Esophagus muscularis mucosa (tissue), 4 donors: Measurements from ENCODE around the gene MSMB. TPM values are rescaled to one million over a fixed set of nuclear protein-coding genes. Genes with fewer than 3 reads are reported as not detected.
"Not testable (repeated sequence)": the region's sequence is repeated elsewhere in the genome, so short reads cannot be mapped to it uniquely, and the experiment has no call there.

Experiments
- DNase-seq: peaks from one replicate; pipeline ENCODE4 v3.0.0-alpha.2; 2017; ENCODE audit errors: extremely low spot score
- H3K27ac ChIP-seq, 4 donors: fragments of 200-600 bp; sonication (generic); replicated peaks in 1 of 4; 1 replicate in 3 of 4; 2 replicates in 1 of 4; pipeline ENCODE4 v1.5.1; 2016 to 2019; ENCODE audit warnings: mild to moderate bottlenecking in 1 of 4
- H3K27me3 ChIP-seq, 4 donors: fragments of 200-600 bp; sonication (generic); one replicate each; pipeline versions ENCODE4 v1.5.1 to v1.6.0; 2016 to 2019
- H3K36me3 ChIP-seq, 4 donors: fragments of 200-600 bp; sonication (generic); one replicate each; pipeline ENCODE4 v1.5.1; 2016 to 2019
- H3K4me1 ChIP-seq, 4 donors: fragments of 200-600 bp; sonication (generic); one replicate each; pipeline ENCODE4 v1.5.1; 2016 to 2019
- H3K4me3 ChIP-seq, 4 donors: fragments of 200-600 bp; sonication (generic); 1 replicate in 2 of 4; 2 replicates in 2 of 4; pipeline ENCODE4 v1.5.1; 2016 to 2019; ENCODE audit warnings: mild to moderate bottlenecking in 4 of 4, moderate library complexity in 1 of 4
- H3K9me3 ChIP-seq, 4 donors: fragments of 200-600 bp; sonication (generic); 1 replicate in 3 of 4; 2 replicates in 1 of 4; pipeline ENCODE4 v1.5.1; 2016 to 2019
- CTCF ChIP-seq, 3 experiments: fragments of 200-600 bp in 2 of 3; fragments of 450-650 bp in 1 of 3; sonication (generic) in 2 of 3; IDR thresholded peaks; one replicate each; pipeline ENCODE4 v1.5.1; 2017 to 2019; ENCODE audit warnings: antibody characterized with exemption in 3 of 3, mild to moderate bottlenecking in 2 of 3, moderate library complexity in 1 of 3
- EP300 ChIP-seq: sonication (generic); formaldehyde crosslinking; IDR thresholded peaks from one replicate; pipeline ENCODE4 v1.6.1; 2017; ENCODE audit warnings: antibody characterized with exemption
- POLR2A ChIP-seq: fragments of 450-650 bp; IDR thresholded peaks from one replicate; pipeline ENCODE4 v1.6.1; 2017; ENCODE audit warnings: antibody characterized with exemption, moderate library complexity, mild to moderate bottlenecking, low read depth
- POLR2AphosphoS5 ChIP-seq, 2 donors: sonication (generic); formaldehyde crosslinking; IDR thresholded peaks; one replicate each; pipeline ENCODE4 v1.6.1; 2017; ENCODE audit warnings: antibody characterized with exemption in 2 of 2
- WGBS: methylation state at CpG from one replicate; pipeline ENCODE4 v1.1.5; 2018; 5-methylcytosine and 5-hydroxymethylcytosine counted together
- intact Hi-C: fragments of 100-400 bp; cut with DNase I; formaldehyde crosslinking; loops from one replicate; pipeline ENCODE4 v1.15.1; 2023
- total RNA-seq, 4 donors: library from RNA; depleted of rRNA; stranded (reverse); fragments of >200 nt; gene quantifications; one replicate each; pipeline versions ENCODE4 v1.1.0 to v1.2.1, GENCODE V29; 2016

MSMB gene
- total RNA-seq, 4 donors from 2014 or later, result not detected

DNA sequence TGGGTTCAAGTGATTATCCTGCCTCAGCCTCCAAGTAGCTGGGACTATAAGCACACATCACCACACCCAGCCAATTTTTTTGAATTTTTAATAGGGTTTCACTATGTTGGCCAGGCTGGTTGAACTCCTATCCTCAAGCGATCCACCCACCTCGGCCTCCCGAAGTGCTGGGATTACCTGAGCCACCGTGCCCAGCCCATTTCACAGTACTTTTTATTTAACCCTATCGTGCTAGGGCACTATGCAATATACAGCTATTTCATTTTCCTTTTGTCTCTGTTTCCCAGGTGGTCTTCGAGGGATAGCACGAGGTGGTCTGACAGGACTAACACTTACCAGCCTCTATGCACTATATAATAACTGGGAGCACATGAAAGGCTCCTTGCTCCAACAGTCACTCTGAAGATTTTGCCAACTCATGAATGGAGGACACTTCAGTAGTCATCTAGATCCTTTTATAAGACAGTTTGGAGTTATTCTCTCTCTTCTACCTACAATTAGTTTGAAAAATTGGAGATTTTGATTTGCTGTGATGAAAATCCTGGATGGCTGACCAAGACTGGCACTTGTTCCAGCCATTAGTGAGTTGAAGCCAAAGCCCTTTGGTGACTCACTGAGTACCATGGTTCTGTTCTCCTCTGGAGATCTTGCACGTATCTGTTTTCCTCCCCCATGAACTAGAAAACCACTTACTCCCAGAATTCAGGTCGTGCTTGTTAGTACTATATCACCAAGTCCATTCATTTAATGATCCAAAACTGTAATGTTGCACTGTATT is 43.0 kb downstream of the MSMB start:
- no peaks in the 10 kb centered on the region for H3K9me3 ChIP-seq
- DNase-seq, result no peak
- TF ChIP-seq POLR2A, result no peak
- no peak for TF ChIP-seq EP300
- TF ChIP-seq CTCF (IDR thresholded peaks at IDR 0.05), result no peak
- TF ChIP-seq POLR2AphosphoS5 (IDR thresholded peaks at IDR 0.05), result no peak
- intact Hi-C loops, result no loop called here
- H3K4me1 ChIP-seq, result peaks cover 0 to 6% (median 0%) of the 10 kb centered on the region in 4 donors
- no peak overlapping the region for H3K27ac ChIP-seq
- H3K36me3 ChIP-seq, result peaks cover 21 to 97% (median 87%) of the 10 kb centered on the region in 4 donors
- no peak overlapping the region for H3K4me3 ChIP-seq
- H3K27me3 ChIP-seq, result no peaks in the 10 kb centered on the region
- 88% methylated on average over 9 of the region's 9 CpGs for WGBS

GRCh38 chr10:46002189-46002687 is 43.8 kb downstream of the MSMB start:
- WGBS, result 95% methylated on average over 7 of the region's 7 CpGs
- DNase-seq, H3K4me1 ChIP-seq, H3K27ac ChIP-seq, intact Hi-C loops, H3K4me3 ChIP-seq, H3K9me3 ChIP-seq, H3K27me3 ChIP-seq: not testable (repeated sequence)
- H3K36me3 ChIP-seq, result peaks cover 21 to 97% (median 82%) of the 10 kb centered on the region in 4 donors

DNA sequence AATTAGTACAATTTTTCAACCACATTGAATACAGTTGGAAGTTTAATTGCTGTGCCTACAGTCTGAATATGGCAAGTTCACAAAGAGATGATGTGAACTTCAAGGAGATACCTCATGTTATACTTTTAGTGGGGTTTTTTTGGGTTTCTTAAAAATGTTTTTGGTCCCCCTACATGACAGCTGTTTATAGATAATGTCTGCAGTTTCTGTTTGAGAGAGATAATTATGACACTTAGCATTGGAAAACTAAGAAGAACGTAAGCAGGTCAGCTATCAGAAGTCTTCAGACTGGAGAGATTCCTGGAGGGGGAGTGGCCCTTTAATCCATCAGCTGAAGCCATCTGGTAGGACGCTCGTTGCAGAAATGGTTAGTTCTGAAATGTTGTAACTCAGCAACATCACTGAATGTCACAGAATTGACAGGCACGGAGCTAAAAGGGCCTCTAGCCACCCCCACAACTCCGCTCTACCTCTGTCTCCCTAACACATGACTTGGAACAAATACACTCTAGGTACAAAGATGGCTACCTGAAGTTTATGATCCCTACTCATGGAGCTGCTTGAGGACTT is 44.8 kb downstream of the MSMB start:
- Histone ChIP-seq H3K36me3 (peaks cover 21 to 89% (median 73%) of the 10 kb centered on the region in 4 donors), H3K4me1 (peaks cover 0 to 3% (median 0%) of the 10 kb centered on the region in 4 donors), H3K9me3 (no peaks in the 10 kb centered on the region), H3K27ac (no peak overlapping the region), H3K27me3 (no peaks in the 10 kb centered on the region), H3K4me3 (no peak overlapping the region)
- no peak for DNase-seq
- intact Hi-C loops, result no loop called here
- WGBS, result 70% methylated on average over 5 of the region's 5 CpGs
- TF ChIP-seq EP300 (no peak), CTCF (IDR thresholded peaks at IDR 0.05) (no peak)

- no peaks in the 10 kb centered on the region for H3K4me1 ChIP-seq
- no peaks in the 10 kb centered on the region for H3K9me3 ChIP-seq
- H3K4me3 ChIP-seq, result no peak overlapping the region
- intact Hi-C loops, result no loop called here
- no peak overlapping the region for H3K27ac ChIP-seq
- no peaks in the 10 kb centered on the region for H3K27me3 ChIP-seq
- DNase-seq, result no peak
- peaks cover 21 to 82% (median 66%) of the 10 kb centered on the region in 4 donors for H3K36me3 ChIP-seq
- WGBS, result 100% methylated on average over 1 of the region's 1 CpG
- TF ChIP-seq POLR2A (no peak), CTCF (IDR thresholded peaks at IDR 0.05) (no peak), EP300 (no peak), POLR2AphosphoS5 (IDR thresholded peaks at IDR 0.05) (no peak)
Observed at GRCh38 chr10:46000538-46000937, 45.5 kb downstream of the MSMB start.

GRCh38 chr10:45999955-46000354 is 46.1 kb downstream of the MSMB start:
- DNase-seq, H3K27me3 ChIP-seq, H3K4me1 ChIP-seq, H3K4me3 ChIP-seq, H3K27ac ChIP-seq, H3K9me3 ChIP-seq, intact Hi-C loops: not testable (repeated sequence)
- 93% methylated on average over 5 of the region's 5 CpGs for WGBS
- H3K36me3 ChIP-seq, result peaks cover 21 to 76% (median 61%) of the 10 kb centered on the region in 4 donors
